Upper lobe of left lung (tissue), 4 donors: ENCODE results near the gene CDC25C.
"Not testable (repeated sequence)": the region's sequence is repeated elsewhere in the genome, so short reads cannot be mapped to it uniquely, and the experiment has no call there.

Experiments
- CTCF ChIP-seq, 6 experiments: fragments of 450-650 bp in 4 of 6; fragments of 200-600 bp in 2 of 6; sonication (generic) in 2 of 6; IDR thresholded peaks; one replicate each; pipeline ENCODE4 v1.5.1; 2016 to 2019; ENCODE audit warnings: antibody characterized with exemption in 6 of 6
- POLR2A ChIP-seq, 4 donors: fragments of 450-650 bp; IDR thresholded peaks; one replicate each; pipeline ENCODE4 v1.5.1; 2016 to 2017; ENCODE audit warnings: antibody characterized with exemption in 4 of 4, mild to moderate bottlenecking in 2 of 4
- POLR2AphosphoS5 ChIP-seq, 2 donors: sonication (generic); formaldehyde crosslinking; IDR thresholded peaks; one replicate each; pipeline ENCODE4 v1.5.1; 2017; ENCODE audit warnings: antibody characterized with exemption in 2 of 2

- not testable (repeated sequence) for TF ChIP-seq CTCF, POLR2AphosphoS5, POLR2A (IDR thresholded peaks at IDR 0.05)
Observed at GRCh38 chr5:138247800-138248199, 83.8 kb downstream of the CDC25C start.
